Endothelial cell of umbilical vein (primary cell): ENCODE measurements around the gene SPAG9. TPM values are rescaled to one million over a fixed set of nuclear protein-coding genes. Genes with fewer than 3 reads are reported as not detected.

Experiments
- BruUV-seq: library from RNA; stranded (reverse); fragments of 400-500 nt; replicated peaks from 2 replicates; lab custom pipeline; 2021; lab: Mats Ljungman, UMichigan
- CTCF ChIA-PET: fragments of 300-600, 350-600 bp; sonication (Branson Sonifier 250); formaldehyde crosslinking; loops from one replicate; lab custom pipeline; 2021; ENCODE audit warnings: antibody characterized with exemption, inconsistent platforms; lab: Charles Lee
- POLR2A ChIA-PET: fragments of 300-600, 350-600 bp; sonication (Branson Sonifier 250); formaldehyde crosslinking; loops from one replicate; lab custom pipeline; 2021; ENCODE audit warnings: antibody characterized with exemption, inconsistent platforms; lab: Charles Lee
- DNase-seq: peaks from one replicate; pipeline ENCODE4 v3.0.0-alpha.2; 2011; ENCODE audit warnings: low read depth, low spot score
- FAIRE-seq: peaks from 2 replicates; lab custom pipeline; 2011; peaks lifted over from hg19 to GRCh38; lab: Jason Lieb, UNC
- H2AFZ ChIP-seq: 2 replicates; pipeline ENCODE4 v1.6.0; 2012; ENCODE audit warnings: low read depth, low read length, control low read depth, inconsistent platforms
- H3K27ac ChIP-seq: 2 replicates; pipeline ENCODE4 v1.5.1; 2011; ENCODE audit warnings: low read depth, mild to moderate bottlenecking, control low read depth, low read length, moderate library complexity; ENCODE audit not compliant: insufficient read depth
- H3K27me3 ChIP-seq, 2 experiments: 2 replicates each; pipeline versions ENCODE4 v1.6.0 to v1.6.1; 2011; ENCODE audit warnings: low read length in 2 of 2, mixed read lengths in 1 of 2; ENCODE audit not compliant: control insufficient read depth in 2 of 2, insufficient read depth in 2 of 2
- H3K36me3 ChIP-seq, 2 experiments: 2 replicates in 1 of 2; 3 replicates in 1 of 2; pipeline ENCODE4 v1.5.1; 2011; ENCODE audit warnings: low read length in 2 of 2, mild to moderate bottlenecking in 1 of 2, moderate library complexity in 1 of 2; ENCODE audit not compliant: control insufficient read depth in 2 of 2, insufficient read depth in 2 of 2; ENCODE audit errors: extremely low read depth in 1 of 2
- H3K4me1 ChIP-seq: 3 replicates; pipeline ENCODE4 v1.5.1; 2011; ENCODE audit warnings: mild to moderate bottlenecking, low read length; ENCODE audit not compliant: control insufficient read depth, insufficient read depth; ENCODE audit errors: extremely low read depth
- H3K4me2 ChIP-seq: 2 replicates; pipeline ENCODE4 v1.6.1; 2011; ENCODE audit warnings: low read length, control low read depth, mixed read lengths; ENCODE audit not compliant: insufficient read depth
- H3K4me3 ChIP-seq, 3 experiments: fragments of 200-600 bp in 1 of 3; sonication (generic), shearing (Covaris generic) in 1 of 3; replicated peaks in 1 of 3; 2 replicates each; pipeline ENCODE4 v1.5.1; 2011 to 2016; ENCODE audit warnings: control low read depth in 3 of 3, low read length in 3 of 3, mild to moderate bottlenecking in 2 of 3, inconsistent platforms in 1 of 3, low read depth in 1 of 3, moderate library complexity in 1 of 3; ENCODE audit not compliant: insufficient read depth in 1 of 3
- H3K79me2 ChIP-seq: 2 replicates; pipeline ENCODE4 v1.6.0; 2012; ENCODE audit warnings: low read length, inconsistent platforms; ENCODE audit not compliant: control insufficient read depth, insufficient read depth
- H3K9ac ChIP-seq: replicated peaks from 2 replicates; pipeline ENCODE3; 2011; ENCODE audit warnings: low read length, control low read depth; ENCODE audit not compliant: insufficient read depth; ENCODE audit errors: extremely low read depth
- H3K9me1 ChIP-seq: replicated peaks from 3 replicates; pipeline ENCODE4 v1.6.0; 2011; ENCODE audit warnings: mild to moderate bottlenecking, low read length; ENCODE audit not compliant: control insufficient read depth, insufficient read depth; ENCODE audit errors: extremely low read depth
- H3K9me3 ChIP-seq: replicated peaks from 2 replicates; pipeline ENCODE4 v1.5.1; 2012; ENCODE audit warnings: low read length, inconsistent platforms; ENCODE audit not compliant: control insufficient read depth, insufficient read depth
- H4K20me1 ChIP-seq: replicated peaks from 2 replicates; pipeline ENCODE3; 2011; ENCODE audit warnings: mild to moderate bottlenecking, low read length; ENCODE audit not compliant: control insufficient read depth, insufficient read depth; ENCODE audit errors: extremely low read depth
- EZH2 ChIP-seq: IDR thresholded peaks from 2 replicates; pipeline ENCODE4 v1.6.1; 2012; ENCODE audit warnings: borderline replicate concordance, low read depth, mild to moderate bottlenecking, moderate library complexity, low read length, inconsistent platforms; ENCODE audit not compliant: severe bottlenecking
- FOS ChIP-seq: IDR thresholded peaks from 2 replicates; pipeline ENCODE4 v1.6.1; 2011; ENCODE audit warnings: mild to moderate bottlenecking, low read length, moderate library complexity, borderline replicate concordance; ENCODE audit not compliant: insufficient read depth
- GATA2 ChIP-seq: IDR thresholded peaks from 2 replicates; pipeline ENCODE4 v1.7.0; 2011; ENCODE audit warnings: low read depth, mild to moderate bottlenecking, moderate library complexity, mixed read lengths, low read length; ENCODE audit not compliant: insufficient read length, insufficient read depth
- JUN ChIP-seq: IDR thresholded peaks from 2 replicates; pipeline ENCODE4 v1.6.1; 2011; ENCODE audit warnings: borderline replicate concordance, low read depth; ENCODE audit not compliant: insufficient read length, insufficient read depth
- MYC ChIP-seq: IDR thresholded peaks from one replicate; pipeline ENCODE4 v1.6.1; 2011; ENCODE audit warnings: mild to moderate bottlenecking, low read depth, low read length
- POLR2A ChIP-seq: IDR thresholded peaks from 2 replicates; pipeline ENCODE4 v1.6.1; 2012; ENCODE audit warnings: low read depth, mild to moderate bottlenecking, control low read depth, low read length
- POLR2AphosphoS5 ChIP-seq: IDR thresholded peaks from 2 replicates; pipeline ENCODE4 v1.6.1; 2012; ENCODE audit warnings: low read depth, mild to moderate bottlenecking, control low read depth, low read length, moderate library complexity; ENCODE audit not compliant: insufficient read depth
- dilution Hi-C: fragments of 300-500 bp; cut with MboI; formaldehyde crosslinking; loops from one replicate; pipeline ENCODE4 v1.15.0; 2019; ENCODE audit warnings: low sequenced_read_pairs; ENCODE audit not compliant: extremely low pct_ligation_motif_present
- intact Hi-C: fragments of 100-400 bp; cut with micrococcal nuclease; formaldehyde crosslinking; loops from one replicate; pipeline ENCODE4 v1.10.0; 2022
- polyA plus RNA-seq, 4 experiments: library from polyadenylated mRNA; depleted of rRNA in 3 of 4; stranded (reverse) in 3 of 4; unstranded in 1 of 4; fragments of >200 nt; gene quantifications; 2 replicates each; pipeline versions ENCODE4 v1.2.1 to v1.2.3, GENCODE V29; 2011 to 2012; ENCODE audit warnings: missing spikeins in 1 of 4
- total RNA-seq: library from RNA; stranded (reverse); gene quantifications from 2 replicates; pipeline ENCODE4 v1.2.3, GENCODE V29; 2021
- TF ChIP-seq, protein P1 (sequence below), 2 donors: IDR thresholded peaks; 1 replicate in 1 of 2; 2 replicates in 1 of 2; pipeline ENCODE4 v1.5.1; 2011; ENCODE audit warnings: low read length in 2 of 2, mild to moderate bottlenecking in 2 of 2, moderate library complexity in 2 of 2, control low read depth in 1 of 2, inconsistent platforms in 1 of 2, low read depth in 1 of 2; ENCODE audit not compliant: insufficient read depth in 1 of 2; ENCODE audit errors: extremely low read depth in 1 of 2
- TF ChIP-seq, protein P2 (sequence below): IDR thresholded peaks from 2 replicates; pipeline ENCODE4 v1.6.1; 2011; ENCODE audit not compliant: insufficient read depth, insufficient read length

SPAG9 gene
- total and polyA plus RNA-seq, 2 donors (not counting 3 experiments of a cell fraction or from before 2014, with no cell fraction given): 16.5 to 75.0 TPM

DNA sequence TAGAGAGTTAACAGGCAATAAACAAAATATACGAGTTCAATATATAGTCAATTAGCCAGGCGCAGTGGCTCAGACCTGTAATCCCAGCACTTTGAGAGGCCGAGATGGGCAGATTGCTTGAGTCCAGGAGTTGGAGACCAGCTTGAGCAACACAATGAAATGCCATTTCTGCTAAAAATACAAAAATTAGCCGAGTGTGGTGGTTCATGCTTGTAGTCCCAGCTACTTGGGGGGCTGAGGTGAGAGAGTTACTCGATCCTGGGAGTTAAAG lies 184.7 kb downstream of the SPAG9 start:
- TF ChIP-seq, protein P1, sequence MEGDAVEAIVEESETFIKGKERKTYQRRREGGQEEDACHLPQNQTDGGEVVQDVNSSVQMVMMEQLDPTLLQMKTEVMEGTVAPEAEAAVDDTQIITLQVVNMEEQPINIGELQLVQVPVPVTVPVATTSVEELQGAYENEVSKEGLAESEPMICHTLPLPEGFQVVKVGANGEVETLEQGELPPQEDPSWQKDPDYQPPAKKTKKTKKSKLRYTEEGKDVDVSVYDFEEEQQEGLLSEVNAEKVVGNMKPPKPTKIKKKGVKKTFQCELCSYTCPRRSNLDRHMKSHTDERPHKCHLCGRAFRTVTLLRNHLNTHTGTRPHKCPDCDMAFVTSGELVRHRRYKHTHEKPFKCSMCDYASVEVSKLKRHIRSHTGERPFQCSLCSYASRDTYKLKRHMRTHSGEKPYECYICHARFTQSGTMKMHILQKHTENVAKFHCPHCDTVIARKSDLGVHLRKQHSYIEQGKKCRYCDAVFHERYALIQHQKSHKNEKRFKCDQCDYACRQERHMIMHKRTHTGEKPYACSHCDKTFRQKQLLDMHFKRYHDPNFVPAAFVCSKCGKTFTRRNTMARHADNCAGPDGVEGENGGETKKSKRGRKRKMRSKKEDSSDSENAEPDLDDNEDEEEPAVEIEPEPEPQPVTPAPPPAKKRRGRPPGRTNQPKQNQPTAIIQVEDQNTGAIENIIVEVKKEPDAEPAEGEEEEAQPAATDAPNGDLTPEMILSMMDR (IDR thresholded peaks at IDR 0.05; ENCODE audit: extremely low read depth in 1 of 2, insufficient read depth in 1 of 2, low read depth in 1 of 2, low read length in 2 of 2): no peak
- TF ChIP-seq EZH2 (no peak), GATA2 (no peak), FOS (no peak), JUN (no peak), MYC (no peak), POLR2A (no peak), POLR2AphosphoS5 (no peak)
- TF ChIP-seq, protein P2, sequence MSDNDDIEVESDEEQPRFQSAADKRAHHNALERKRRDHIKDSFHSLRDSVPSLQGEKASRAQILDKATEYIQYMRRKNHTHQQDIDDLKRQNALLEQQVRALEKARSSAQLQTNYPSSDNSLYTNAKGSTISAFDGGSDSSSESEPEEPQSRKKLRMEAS: no peak
- FAIRE-seq (no peak), DNase-seq (no peak)
- dilution Hi-C loops (no loop called here), intact Hi-C loops (no loop called here)
- ChIA-PET CTCF (interaction anchor here (0.6 to 1.5 kb wide), 3 partner anchors 8 to 83 kb away, joined by 3 to 5 read pairs (median 5); no protein-coding TSS in a partner anchor), POLR2A (no interaction called here)
- H3K79me2 ChIP-seq: no peaks in the 10 kb centered on the region
- no peaks in the 10 kb centered on the region for H3K9me3 ChIP-seq
- no peaks in the 10 kb centered on the region for H4K20me1 ChIP-seq
- H3K9ac ChIP-seq: no peak overlapping the region
- H3K4me1 ChIP-seq: peaks cover 8% of the 10 kb centered on the region
- no peaks in the 10 kb centered on the region for H3K36me3 ChIP-seq
- H3K4me2 ChIP-seq: no peak overlapping the region
- H3K9me1 ChIP-seq: no peaks in the 10 kb centered on the region
- no peak overlapping the region for H3K27ac ChIP-seq
- BruUV-seq: no TSS peak
- no peak overlapping the region for H2AFZ ChIP-seq
- H3K4me3 ChIP-seq: no peak overlapping the region
- H3K27me3 ChIP-seq: no peaks in the 10 kb centered on the region
